Tibial nerve (tissue), 3 donors: ENCODE measurements around the gene MCF2L2.

Source experiments
- POLR2A ChIP-seq, 2 donors: fragments of 450-650 bp; IDR thresholded peaks; one replicate each; pipeline ENCODE4 v1.6.1; 2017; ENCODE audit warnings: antibody characterized with exemption in 2 of 2, mild to moderate bottlenecking in 2 of 2, moderate library complexity in 2 of 2
- TF ChIP-seq, protein P1 (sequence below), 5 experiments: fragments of 200-600 bp in 3 of 5; fragments of 450-650 bp in 2 of 5; sonication (generic) in 3 of 5; IDR thresholded peaks; one replicate each; pipeline ENCODE4 v1.5.1; 2016 to 2019; ENCODE audit warnings: antibody characterized with exemption in 5 of 5, mild to moderate bottlenecking in 3 of 5, moderate library complexity in 2 of 5

DNA sequence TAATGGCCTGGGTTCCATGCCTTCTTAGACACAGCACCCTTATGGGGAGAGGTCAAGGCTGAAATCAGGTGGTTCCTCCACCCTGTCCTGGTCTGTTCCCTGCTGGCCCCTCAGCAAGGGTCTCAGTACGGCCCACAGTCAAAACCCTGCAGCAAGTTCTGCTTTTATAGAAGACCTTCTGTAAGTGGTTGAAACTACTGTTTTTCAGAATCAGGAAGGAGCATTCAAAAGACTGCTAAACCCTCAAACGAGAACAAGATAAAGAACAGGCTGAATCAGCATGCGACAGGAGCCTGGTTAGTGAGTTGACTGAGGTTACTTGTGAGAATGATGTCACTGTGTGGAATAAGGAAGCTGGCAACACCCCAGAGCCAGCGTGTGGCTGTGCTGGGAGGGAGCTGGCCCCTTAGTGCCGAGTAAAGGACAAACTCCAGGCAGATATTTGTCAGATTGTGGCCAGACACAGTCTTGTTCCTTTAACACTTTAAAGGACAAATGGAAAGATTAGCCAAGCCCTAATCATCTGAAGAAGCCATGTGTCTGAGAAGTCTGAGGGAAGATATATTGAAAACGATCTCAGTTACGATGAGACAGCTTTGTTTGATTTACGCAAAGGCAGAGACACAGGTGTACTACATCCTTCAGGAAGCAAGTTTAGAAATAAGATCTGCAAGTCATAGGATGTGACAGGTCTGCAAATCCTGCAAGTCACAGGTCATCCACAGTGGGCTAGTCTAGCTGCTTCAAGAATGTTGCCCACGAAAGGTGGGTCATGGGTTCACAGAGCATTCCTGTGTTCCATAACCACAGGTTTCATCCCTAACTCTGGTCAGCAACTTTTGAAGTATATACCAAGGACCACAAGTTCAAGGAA lies 121.4 kb downstream of the MCF2L2 start:
- TF ChIP-seq, protein P1, sequence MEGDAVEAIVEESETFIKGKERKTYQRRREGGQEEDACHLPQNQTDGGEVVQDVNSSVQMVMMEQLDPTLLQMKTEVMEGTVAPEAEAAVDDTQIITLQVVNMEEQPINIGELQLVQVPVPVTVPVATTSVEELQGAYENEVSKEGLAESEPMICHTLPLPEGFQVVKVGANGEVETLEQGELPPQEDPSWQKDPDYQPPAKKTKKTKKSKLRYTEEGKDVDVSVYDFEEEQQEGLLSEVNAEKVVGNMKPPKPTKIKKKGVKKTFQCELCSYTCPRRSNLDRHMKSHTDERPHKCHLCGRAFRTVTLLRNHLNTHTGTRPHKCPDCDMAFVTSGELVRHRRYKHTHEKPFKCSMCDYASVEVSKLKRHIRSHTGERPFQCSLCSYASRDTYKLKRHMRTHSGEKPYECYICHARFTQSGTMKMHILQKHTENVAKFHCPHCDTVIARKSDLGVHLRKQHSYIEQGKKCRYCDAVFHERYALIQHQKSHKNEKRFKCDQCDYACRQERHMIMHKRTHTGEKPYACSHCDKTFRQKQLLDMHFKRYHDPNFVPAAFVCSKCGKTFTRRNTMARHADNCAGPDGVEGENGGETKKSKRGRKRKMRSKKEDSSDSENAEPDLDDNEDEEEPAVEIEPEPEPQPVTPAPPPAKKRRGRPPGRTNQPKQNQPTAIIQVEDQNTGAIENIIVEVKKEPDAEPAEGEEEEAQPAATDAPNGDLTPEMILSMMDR (IDR thresholded peaks at IDR 0.05), result no peak
- TF ChIP-seq POLR2A (IDR thresholded peaks at IDR 0.05), result no peak
